AG10803 (cell line): ENCODE results near the gene TAF1C.

Experiments
- DNase-seq: peaks from one replicate; pipeline ENCODE4 v3.0.0; 2010; ENCODE audit warnings: low read depth
- H3K4me3 ChIP-seq: 2 replicates; pipeline ENCODE4 v1.5.1; 2011; ENCODE audit warnings: mild to moderate bottlenecking, low read length, control low read depth
- CTCF ChIP-seq: conservative IDR thresholded peaks from 2 replicates; pipeline ENCODE4 v1.5.1; 2011; ENCODE audit warnings: mild to moderate bottlenecking, low read length, control low read depth, inconsistent platforms

The TAF1C gene

GRCh38 chr16:84199097-84199496, 12.2 kb upstream of the TAF1C start:
- no peak for TF ChIP-seq CTCF
- no peak overlapping the region for H3K4me3 ChIP-seq
- DNase-seq, result no peak

GRCh38 chr16:84198401-84198800, 11.5 kb upstream of the TAF1C start:
- DNase-seq, result peak; percentile 47
- TF ChIP-seq CTCF, result no peak
- H3K4me3 ChIP-seq, result no peak overlapping the region

GRCh38 chr16:84197466-84198128, 10.7 kb upstream of the TAF1C start:
- no peak for TF ChIP-seq CTCF
- no peak for DNase-seq
- H3K4me3 ChIP-seq, result no peak overlapping the region

GRCh38 chr16:84196727-84197394, 10.0 kb upstream of the TAF1C start:
- no peak for DNase-seq
- no peak for TF ChIP-seq CTCF
- H3K4me3 ChIP-seq, result no peak overlapping the region

- DNase-seq, result no peak
- no peak overlapping the region for H3K4me3 ChIP-seq
- TF ChIP-seq CTCF, result no peak
These were observed 9.2 kb upstream of the TAF1C start for GRCh38 chr16:84196101-84196500.

- no peak for TF ChIP-seq CTCF
- H3K4me3 ChIP-seq, result no peak overlapping the region
- DNase-seq, result no peak
These were observed 8.6 kb upstream of the TAF1C start for GRCh38 chr16:84195201-84196093.
